GM12878 (cell line): ENCODE measurements around the gene METTL16. TPM values are rescaled to one million over a fixed set of nuclear protein-coding genes. Genes with fewer than 3 reads are reported as not detected.

Experiments
- ATAC-seq: fragments of 200-7000 bp; cut with Tn5 transposase; 3 replicates; pipeline ENCODE4 v1.9.1; 2020; ENCODE audit warnings: mild to moderate bottlenecking, moderate library complexity
- BruUV-seq: library from RNA; stranded (reverse); fragments of 400-500 nt; replicated peaks from 2 replicates; lab custom pipeline; 2021; lab: Mats Ljungman, UMichigan
- CTCF ChIA-PET: fragments of 300-600 bp; sonication (Branson Sonifier 250); formaldehyde crosslinking; extraction: SDS; loops from one replicate; lab custom pipeline; 2021; ENCODE audit warnings: inconsistent platforms; lab: Yijun Ruan, JAX
- POLR2A ChIA-PET: fragments of 350-600 bp; formaldehyde crosslinking; extraction: SDS; loops from one replicate; lab custom pipeline; 2021; ENCODE audit warnings: inconsistent platforms; lab: Charles Lee
- RAD21 ChIA-PET: fragments of 300-600 bp; sonication (Branson Sonifier 250); formaldehyde crosslinking; loops from one replicate; lab custom pipeline; 2023; ENCODE audit warnings: antibody characterized with exemption; ENCODE audit not compliant: unreplicated experiment; lab: Charles Lee
- SMC1A ChIA-PET: fragments of 300-600 bp; sonication (Branson Sonifier 250); formaldehyde crosslinking; loops from one replicate; lab custom pipeline; 2023; ENCODE audit not compliant: unreplicated experiment, uncharacterized antibody; lab: Charles Lee
- DNase-seq: peaks from one replicate; pipeline ENCODE4 v3.0.0-alpha.2; 2011; ENCODE audit warnings: low read depth, low spot score
- FAIRE-seq: peaks from 3 replicates; lab custom pipeline; 2011; peaks lifted over from hg19 to GRCh38; lab: Jason Lieb, UNC
- H2AFZ ChIP-seq: 2 replicates; pipeline ENCODE4 v1.6.0; 2011; ENCODE audit warnings: low read depth, low read length, control low read depth; ENCODE audit not compliant: control insufficient read depth
- H3K27ac ChIP-seq: 2 replicates; pipeline ENCODE4 v1.5.1; 2011; ENCODE audit warnings: control low read depth; ENCODE audit not compliant: control insufficient read depth, insufficient read depth
- H3K27me3 ChIP-seq, 2 experiments: replicated peaks in 1 of 2; 2 replicates each; pipeline versions ENCODE4 v1.6.0 to v1.6.1; 2011; ENCODE audit warnings: low read length in 1 of 2; ENCODE audit not compliant: control insufficient read depth in 2 of 2, insufficient read depth in 2 of 2
- H3K36me3 ChIP-seq, 2 experiments: 2 replicates each; pipeline ENCODE4 v1.5.1; 2011; ENCODE audit warnings: low read length in 1 of 2; ENCODE audit not compliant: control insufficient read depth in 2 of 2, insufficient read depth in 2 of 2
- H3K4me1 ChIP-seq: 2 replicates; pipeline ENCODE4 v1.6.1; 2011; ENCODE audit warnings: mild to moderate bottlenecking, low read length, moderate library complexity, mixed read lengths; ENCODE audit not compliant: control insufficient read depth, insufficient read depth
- H3K4me2 ChIP-seq: 2 replicates; pipeline ENCODE4 v1.6.0; 2011; ENCODE audit warnings: control low read depth; ENCODE audit not compliant: control insufficient read depth, insufficient read depth
- H3K4me3 ChIP-seq: fragments of 200-600 bp; sonication (generic); 2 replicates; pipeline ENCODE4 v1.5.1; 2016
- H3K79me2 ChIP-seq: 2 replicates; pipeline ENCODE4 v1.6.0; 2011; ENCODE audit warnings: low read length; ENCODE audit not compliant: control insufficient read depth, insufficient read depth
- H3K9ac ChIP-seq: 2 replicates; pipeline ENCODE4 v1.8.0; 2011; ENCODE audit warnings: low read length, control low read depth, mixed read lengths; ENCODE audit not compliant: control insufficient read depth, insufficient read depth
- H3K9me3 ChIP-seq: replicated peaks from 3 replicates; pipeline ENCODE4 v1.5.1; 2011; ENCODE audit warnings: mild to moderate bottlenecking, low read length; ENCODE audit not compliant: control insufficient read depth, insufficient read depth
- H4K20me1 ChIP-seq: 2 replicates; pipeline ENCODE4 v1.6.0; 2011; ENCODE audit not compliant: control insufficient read depth, insufficient read depth
- CEBPZ ChIP-seq: fragments of 150-350 bp; IDR thresholded peaks from 2 replicates; pipeline ENCODE4 v1.6.1; 2016; ENCODE audit warnings: low read depth, low read length
- JUNB ChIP-seq: IDR thresholded peaks from 2 replicates; pipeline ENCODE4 v1.6.1; 2016; ENCODE audit warnings: antibody characterized with exemption, mild to moderate bottlenecking
- MEF2B ChIP-seq: fragments of 450-650 bp; IDR thresholded peaks from 2 replicates; pipeline ENCODE4 v1.6.1; 2018; ENCODE audit warnings: mild to moderate bottlenecking, moderate library complexity; ENCODE audit not compliant: partially characterized antibody, poor library complexity, severe bottlenecking
- MTA3 ChIP-seq: IDR thresholded peaks from 2 replicates; pipeline ENCODE4 v1.6.1; 2012; ENCODE audit warnings: low read length, inconsistent platforms, borderline replicate concordance
- NFYB ChIP-seq: IDR thresholded peaks from 2 replicates; pipeline ENCODE4 v1.6.1; 2011; ENCODE audit warnings: low read depth, mild to moderate bottlenecking, low read length, improper control_type of control experiment, moderate library complexity; ENCODE audit not compliant: insufficient read depth
- NR2C2 ChIP-seq: IDR thresholded peaks from 2 replicates; pipeline ENCODE4 v1.6.1; 2011; ENCODE audit warnings: borderline replicate concordance, low read depth; ENCODE audit not compliant: control insufficient read depth, insufficient read length
- SIN3A ChIP-seq: IDR thresholded peaks from 2 replicates; pipeline ENCODE4 v1.6.1; 2012; ENCODE audit warnings: low read depth, low read length, improper control_type of control experiment
- SMC3 ChIP-seq: IDR thresholded peaks from 2 replicates; pipeline ENCODE4 v1.6.1; 2011; ENCODE audit warnings: low read length, improper control_type of control experiment, borderline replicate concordance
- SPI1 ChIP-seq: IDR thresholded peaks from 2 replicates; pipeline ENCODE4 v1.6.1; 2011; ENCODE audit warnings: low read depth, mild to moderate bottlenecking, low read length, moderate library complexity, borderline replicate concordance; ENCODE audit not compliant: insufficient read depth
- SUPT20H ChIP-seq: IDR thresholded peaks from 2 replicates; pipeline ENCODE4 v1.6.1; 2011; ENCODE audit warnings: low read depth, mild to moderate bottlenecking, low read length, moderate library complexity, borderline replicate concordance; ENCODE audit not compliant: control insufficient read depth
- USF1 ChIP-seq: IDR thresholded peaks from 2 replicates; pipeline ENCODE4 v1.6.1; 2011; ENCODE audit warnings: borderline replicate concordance, low read depth, mild to moderate bottlenecking, moderate library complexity, mixed read lengths, low read length; ENCODE audit not compliant: insufficient read depth; ENCODE audit errors: extremely low read length
- WRNIP1 ChIP-seq: IDR thresholded peaks from 2 replicates; pipeline ENCODE4 v1.6.1; 2011; ENCODE audit warnings: low read depth, low read length, improper control_type of control experiment, borderline replicate concordance
- ZNF592 ChIP-seq: fragments of 450-650 bp; IDR thresholded peaks from 2 replicates; pipeline ENCODE4 v1.6.1; 2017; ENCODE audit warnings: mild to moderate bottlenecking, moderate library complexity
- ZSCAN29 ChIP-seq: fragments of 450-650 bp; IDR thresholded peaks from 2 replicates; pipeline ENCODE4 v1.6.1; 2017; ENCODE audit warnings: mild to moderate bottlenecking, moderate library complexity
- WGBS: methylation state at CpG from one replicate; pipeline ENCODE4 v1.1.6; 2016; ENCODE audit warnings: low lambda C conversion rate; ENCODE audit not compliant: insufficient replicate concordance, insufficient coverage; ENCODE audit errors: missing lambda C conversion rate; 5-methylcytosine and 5-hydroxymethylcytosine counted together
- in situ Hi-C: fragments of 300-500 bp; cut with MboI; formaldehyde crosslinking; loops from 9 replicates; pipeline ENCODE4 v1.14.3; 2018; ENCODE audit warnings: mixed read lengths
- intact Hi-C: fragments of 100-400 bp; cut with micrococcal nuclease; formaldehyde crosslinking; loops from one replicate; pipeline ENCODE4 v1.14.2; 2022; ENCODE audit not compliant: unreplicated experiment
- polyA plus RNA-seq, 11 experiments: library from polyadenylated mRNA; depleted of rRNA in 4 of 11; unstranded in 6 of 11; stranded (reverse) in 5 of 11; fragments of >200 nt; fragmentation: Nextera tagmentation in 4 of 11; fragmentation: Illumina TruSeq in 1 of 11; extraction: Ambion mirVana in 4 of 11; extraction: Trizol in 1 of 11; gene quantifications; 1 replicate in 1 of 11; 2 replicates in 10 of 11; pipeline versions ENCODE4 v1.2.1 to v1.2.3, GENCODE V29; 2011 to 2016; ENCODE audit warnings: inconsistent platforms in 2 of 11, missing spikeins in 2 of 11, low read depth in 1 of 11
- total RNA-seq, 4 experiments: library from RNA; depleted of rRNA in 3 of 4; stranded (reverse); fragments of >200 nt in 3 of 4; fragmentation: Illumina TruSeq in 1 of 4; extraction: Trizol in 1 of 4; gene quantifications; 2 replicates each; pipeline versions ENCODE4 v1.2.1 to v1.2.3, GENCODE V29; 2013 to 2021

Gene METTL16
- total and polyA plus RNA-seq, 10 of the 15 experiments (the other 5 are each of a cell fraction or from before 2014, with no cell fraction given): 15.6 to 34.3 (median 23.7) TPM

- no TSS peak for BruUV-seq
- in situ Hi-C loops: no loop called here
- Histone ChIP-seq H3K27ac (no peak overlapping the region), H3K4me1 (no peaks in the 10 kb centered on the region), H3K4me3 (no peak overlapping the region), H3K9me3 (no peaks in the 10 kb centered on the region), H3K36me3 (peaks cover 8 to 21% of the 10 kb centered on the region in 2 experiments), H3K79me2 (0 out of 2 replicates have a peak, but pooled peaks cover 1% of the 10 kb centered on the region), H3K27me3 (no peaks in the 10 kb centered on the region), H3K9ac (no peak overlapping the region), H3K4me2 (no peak overlapping the region), H4K20me1 (no peaks in the 10 kb centered on the region; the same call in 1 of the 2 replicates), H2AFZ (no peak overlapping the region)
- RAD21 ChIA-PET: interaction anchor here (1.0 kb wide), 1 partner anchor 15 kb away, joined by 4 read pairs; no protein-coding TSS in a partner anchor
- DNase-seq: no peak
- POLR2A ChIA-PET: no interaction called here
- intact Hi-C loops: no loop called here
- CTCF ChIA-PET: no interaction called here
- WGBS: 98% methylated on average over 9 of the region's 9 CpGs
- no peak for FAIRE-seq
- SMC1A ChIA-PET: interaction anchor here (0.6 kb wide), 1 partner anchor 10 kb away, joined by 3 read pairs; no protein-coding TSS in a partner anchor
- ATAC-seq: no peak
- no peak for TF ChIP-seq ZSCAN29
- no peak for TF ChIP-seq USF1
- TF ChIP-seq NR2C2: no peak
- no peak for TF ChIP-seq CEBPZ
- TF ChIP-seq SPI1: no peak
- no peak for TF ChIP-seq JUNB
- TF ChIP-seq MEF2B: no peak
- TF ChIP-seq NFYB: no peak
- TF ChIP-seq ZNF592: no peak
- TF ChIP-seq SUPT20H: no peak
- TF ChIP-seq SMC3: no peak
- TF ChIP-seq MTA3: no peak
- no peak for TF ChIP-seq SIN3A
- no peak for TF ChIP-seq WRNIP1
Measured at GRCh38 chr17:2474371-2474770, 37.3 kb downstream of the METTL16 start.
